ENCODE results near the gene SFXN2.

Gene SFXN2

GRCh38 chr10:102777711-102778453 lies 63.4 kb downstream of the SFXN2 start:
- DNase-seq (ENCODE audit: low read depth) = no peak

DNA sequence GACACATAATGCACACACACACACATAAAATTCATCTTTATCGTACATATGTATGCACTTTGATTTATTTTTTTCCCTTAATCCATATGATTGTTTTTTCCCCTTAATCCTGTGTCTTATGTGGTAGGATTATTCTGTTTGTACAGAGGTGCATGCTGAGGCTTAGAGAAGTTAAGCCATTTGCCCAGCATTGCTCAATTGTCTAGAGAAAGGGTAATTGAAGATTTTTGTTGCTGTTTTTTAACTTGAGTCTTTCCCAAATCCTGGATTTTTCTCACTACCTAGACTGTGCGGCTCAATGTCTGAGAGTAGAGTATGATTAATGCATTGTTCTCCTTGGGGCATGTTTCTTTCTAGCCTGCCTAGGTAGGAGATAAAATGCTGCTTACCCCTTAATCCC lies 64.3 kb downstream of the SFXN2 start:
- no peak for DNase-seq (ENCODE audit: low read depth)

DNA sequence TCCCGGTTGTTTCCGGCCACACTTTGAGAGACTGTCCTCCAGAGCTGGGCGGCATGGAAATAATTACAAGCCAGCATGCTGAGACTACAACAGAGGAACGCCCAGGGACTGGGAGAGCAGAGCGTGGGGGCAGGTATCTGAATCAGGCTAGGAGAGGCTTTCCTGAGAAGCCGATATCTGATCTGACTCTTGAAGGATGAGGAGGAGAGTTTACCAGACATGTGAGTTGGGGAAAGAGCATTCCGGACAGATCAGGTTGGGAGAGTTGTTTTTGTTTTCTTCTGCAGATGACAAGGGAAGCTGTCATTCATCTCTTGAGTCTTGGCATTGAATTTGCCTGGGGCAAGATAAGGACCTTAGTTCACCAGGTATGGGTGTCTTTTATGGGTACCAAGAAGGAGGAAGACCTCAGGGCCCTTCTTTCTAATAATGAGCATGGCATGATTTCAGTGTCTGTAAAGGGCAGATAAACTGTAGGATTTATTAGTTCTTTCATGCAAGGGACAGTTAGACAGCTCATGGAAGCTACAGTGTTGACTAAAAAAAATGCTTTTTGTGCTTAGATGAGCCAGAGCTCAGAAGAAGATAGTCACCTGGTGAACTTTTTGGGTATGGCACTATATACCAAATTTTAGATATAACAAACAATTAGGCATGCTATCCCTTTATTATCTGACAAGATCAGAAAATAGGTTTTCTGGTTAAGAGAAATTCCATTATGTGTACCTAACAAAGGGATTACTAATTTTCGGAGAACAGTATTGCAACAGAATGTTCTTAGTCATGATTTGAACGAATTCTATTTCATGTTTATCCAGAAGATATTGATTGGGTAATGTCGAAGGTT lies 65.5 kb downstream of the SFXN2 start:
- DNase-seq (ENCODE audit: low read depth) = no peak

GRCh38 chr10:102780527-102780808 lies 66.0 kb downstream of the SFXN2 start:
- no peak for DNase-seq (ENCODE audit: low read depth)

DNA sequence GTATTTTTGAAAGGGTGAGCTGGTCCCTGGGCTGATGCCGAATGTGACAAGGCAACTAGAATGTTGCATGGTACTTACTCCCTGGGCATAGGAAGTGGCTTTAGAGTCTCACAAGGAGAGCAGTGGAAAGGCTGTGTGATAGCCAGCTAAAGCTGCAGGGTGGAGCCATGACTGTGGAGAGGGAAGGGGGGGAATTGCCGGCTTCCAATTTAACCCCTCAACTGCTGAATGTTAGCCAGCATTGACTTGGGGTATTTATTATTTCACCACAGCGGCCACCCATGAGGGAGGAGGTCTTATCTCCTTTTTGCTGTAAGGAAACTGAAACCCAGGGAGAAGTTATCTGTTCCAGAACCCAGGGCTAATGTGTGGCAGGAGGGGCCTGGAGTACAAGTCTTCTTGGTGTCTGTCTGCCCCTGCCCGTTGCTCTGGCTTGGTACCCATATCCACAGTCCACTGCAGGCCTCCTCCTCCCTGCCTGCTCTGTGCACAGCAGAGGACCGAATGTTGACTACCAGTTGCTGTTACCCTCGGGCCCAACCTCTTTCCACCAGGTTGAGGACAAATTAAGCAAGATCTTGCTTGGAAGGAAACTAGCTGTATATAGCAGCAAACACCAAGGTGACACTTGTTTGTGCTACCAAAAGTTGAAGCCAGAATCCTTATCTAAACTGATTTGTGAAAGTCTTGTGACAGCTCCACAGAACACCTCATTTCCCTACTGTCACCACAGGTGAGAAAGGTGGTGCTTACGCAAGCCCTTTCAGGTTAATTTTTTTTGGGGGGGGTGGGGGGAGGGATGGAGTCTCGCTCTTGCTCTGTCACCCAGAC lies 66.9 kb downstream of the SFXN2 start:
- DNase-seq (ENCODE audit: low read depth) = no peak

DNA sequence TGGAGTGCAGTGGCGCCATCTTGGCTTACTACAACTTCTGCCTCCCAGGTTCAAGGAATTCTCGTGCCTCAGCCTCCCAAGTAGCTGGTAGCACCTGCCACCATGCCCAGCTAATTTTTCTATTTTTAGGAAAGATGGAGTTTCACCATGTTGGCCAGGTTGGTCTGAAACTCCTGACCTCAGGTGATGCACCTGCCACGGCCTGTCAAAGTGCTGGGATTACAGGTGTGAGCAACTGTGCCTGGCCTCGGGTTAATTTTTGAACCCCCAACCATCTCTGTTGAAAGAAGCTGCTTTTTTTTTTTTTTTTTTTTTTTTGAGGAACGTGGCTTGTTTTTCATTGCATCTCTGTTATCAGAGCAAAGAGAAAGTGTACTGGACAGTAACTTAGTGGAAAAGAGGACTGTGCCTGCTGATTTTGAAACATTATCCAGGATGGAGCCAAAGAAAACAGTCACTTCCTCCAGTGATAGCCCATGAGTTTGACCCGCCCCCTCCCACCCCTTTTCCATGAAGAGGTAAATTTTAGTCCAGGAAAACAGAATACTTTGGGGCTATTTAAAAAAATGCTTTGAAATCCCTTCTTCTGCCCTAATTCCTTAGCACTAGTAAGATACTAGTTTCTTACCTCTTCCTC lies 67.6 kb downstream of the SFXN2 start:
- no peak for DNase-seq (ENCODE audit: low read depth)

DNA sequence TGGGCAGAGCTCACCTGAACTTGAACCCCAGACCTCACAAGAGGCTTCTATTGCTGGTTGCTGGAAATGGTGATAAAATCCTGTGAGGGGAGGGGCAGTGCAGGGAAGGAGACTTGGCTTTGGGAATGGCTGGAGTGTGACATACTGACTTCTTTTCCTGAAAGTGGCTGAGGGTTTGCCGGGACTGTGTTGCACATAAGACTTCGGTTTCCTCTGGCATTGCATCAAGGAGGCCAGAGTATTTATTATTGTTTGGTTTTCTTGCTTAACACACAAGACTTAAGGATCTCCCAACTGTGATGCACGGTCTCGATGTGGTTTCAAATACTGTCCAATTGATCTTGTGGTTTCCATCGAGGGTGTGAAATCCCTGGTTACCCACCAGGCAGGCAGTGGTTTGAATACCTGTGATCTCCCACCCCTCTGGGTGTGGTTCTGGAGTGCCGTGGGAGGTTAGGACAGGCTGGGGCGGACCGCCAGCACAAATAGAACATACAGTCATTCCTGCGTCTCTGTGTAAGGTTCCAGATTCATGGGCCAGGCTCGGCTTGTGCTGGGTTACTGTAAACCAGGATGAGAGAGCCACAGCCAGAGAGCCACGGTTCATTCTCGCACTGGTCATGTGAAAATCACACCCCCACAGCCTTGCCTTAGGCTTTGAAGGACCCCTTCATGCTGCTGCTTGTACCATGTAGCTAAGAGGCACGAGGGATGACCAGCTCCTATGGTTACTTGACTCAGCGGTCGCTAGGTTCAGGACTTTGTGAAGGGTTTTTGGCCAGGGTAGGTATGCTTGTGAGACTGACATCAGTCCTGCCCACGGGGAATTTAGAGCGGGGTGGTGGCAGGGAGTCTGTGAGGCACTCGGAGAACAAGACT lies 68.5 kb downstream of the SFXN2 start:
- peak; percentile 84 for DNase-seq (ENCODE audit: low read depth)

DNA sequence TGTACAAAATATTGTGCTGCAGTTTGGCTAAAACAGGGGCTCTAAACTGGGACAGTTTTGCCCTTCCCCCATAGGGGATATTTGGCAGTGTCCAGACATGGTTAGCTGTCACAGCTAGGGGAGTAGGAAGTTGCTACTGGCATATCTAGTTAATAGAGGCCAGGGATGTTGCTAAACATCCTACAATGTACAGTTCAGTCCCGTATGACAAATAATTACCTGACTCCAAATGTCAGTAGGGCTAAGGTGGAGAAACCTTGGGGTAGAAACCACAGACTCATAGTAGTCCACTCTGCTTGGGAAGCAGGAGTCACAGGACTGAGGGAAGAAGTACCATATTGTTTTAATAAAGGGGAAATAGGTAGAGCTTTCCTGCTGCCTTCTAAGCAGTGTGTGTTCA lies 69.1 kb downstream of the SFXN2 start:
- DNase-seq (ENCODE audit: low read depth) = no peak

DNA sequence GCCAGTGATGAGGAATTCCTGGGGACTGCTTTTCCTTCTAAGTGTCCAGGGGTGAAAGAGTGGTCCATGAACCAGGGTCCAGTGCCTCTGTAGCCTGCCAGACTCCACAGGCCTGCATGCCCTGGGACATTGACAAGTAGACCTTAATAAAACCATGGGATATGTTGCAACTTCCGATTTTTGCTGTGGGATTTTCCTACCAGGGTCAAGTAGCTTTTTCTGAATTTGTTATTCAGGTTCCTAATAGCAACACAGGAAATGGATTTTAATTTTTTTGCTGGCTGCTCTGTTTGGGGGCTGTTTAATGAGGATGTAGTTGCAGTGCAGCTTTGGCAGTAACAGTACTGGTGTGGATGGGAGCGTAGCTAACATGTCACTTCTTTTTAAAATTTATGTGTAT lies 71.4 kb downstream of the SFXN2 start:
- DNase-seq (ENCODE audit: low read depth) = no peak

- DNase-seq (ENCODE audit: low read depth) = no peak
Measured at GRCh38 chr10:102791754-102792395, 77.4 kb downstream of the SFXN2 start.
